Erythroblast (primary cell): ENCODE measurements around the gene MAP2K6.
A peak's percentile ranks its signal among the peaks of the same experiment; 100 is the strongest.

Experiments
- DNase-seq, 2 experiments: peaks; one replicate each; lab custom pipeline; 2025; lab: John Stamatoyannopoulos, UW
- GATA1 ChIP-seq: IDR thresholded peaks from 2 replicates; pipeline ENCODE4 v1.6.1; 2011; ENCODE audit warnings: low read depth, mild to moderate bottlenecking, control low read depth, low read length, moderate library complexity
- POLR2A ChIP-seq: IDR thresholded peaks from 2 replicates; pipeline ENCODE4 v1.6.1; 2011; ENCODE audit warnings: mild to moderate bottlenecking, low read length

MAP2K6 gene

GRCh38 chr17:69415431-69415830, 934 bp downstream of the MAP2K6 start:
- DNase-seq: no peak
- no peak for TF ChIP-seq GATA1
- no peak for TF ChIP-seq POLR2A

GRCh38 chr17:69417545-69418483, 3.3 kb downstream of the MAP2K6 start:
- no peak for DNase-seq
- TF ChIP-seq GATA1 (no peak), POLR2A (no peak)

- no peak for TF ChIP-seq POLR2A
- TF ChIP-seq GATA1: no peak
- DNase-seq: no peak
Measured at GRCh38 chr17:69418535-69418934, 4.0 kb downstream of the MAP2K6 start.

- DNase-seq: no peak
- TF ChIP-seq POLR2A (no peak), GATA1 (no peak)
Measured at GRCh38 chr17:69423450-69423849, 9.0 kb downstream of the MAP2K6 start.

GRCh38 chr17:69424287-69425041, 10.0 kb downstream of the MAP2K6 start:
- no peak for DNase-seq
- TF ChIP-seq GATA1: no peak
- TF ChIP-seq POLR2A: no peak

- DNase-seq: no peak
- TF ChIP-seq POLR2A (no peak), GATA1 (no peak)
Measured at GRCh38 chr17:69425978-69426377, 11.5 kb downstream of the MAP2K6 start.

- DNase-seq: no peak
- TF ChIP-seq GATA1 (no peak), POLR2A (no peak)
Measured at GRCh38 chr17:69427486-69428197, 13.1 kb downstream of the MAP2K6 start.

- TF ChIP-seq GATA1: no peak
- no peak for TF ChIP-seq POLR2A
Measured at GRCh38 chr17:69428252-69428980, 13.9 kb downstream of the MAP2K6 start.

GRCh38 chr17:69430488-69430887, 16.0 kb downstream of the MAP2K6 start:
- DNase-seq: no peak
- TF ChIP-seq POLR2A (no peak), GATA1 (no peak)

More at GRCh38 chr17:69428252-69428980, 13.9 kb downstream of the MAP2K6 start:
- DNase-seq: no peak

GRCh38 chr17:69431835-69432234, 17.3 kb downstream of the MAP2K6 start:
- DNase-seq: no peak
- TF ChIP-seq GATA1 (no peak), POLR2A (no peak)

- no peak for DNase-seq
- TF ChIP-seq GATA1 (no peak), POLR2A (no peak)
Measured at GRCh38 chr17:69433093-69433492, 18.6 kb downstream of the MAP2K6 start.

- TF ChIP-seq POLR2A: no peak
- no peak for TF ChIP-seq GATA1
- peak; percentile 1 to 5 for DNase-seq
Measured at GRCh38 chr17:69434164-69434579, 19.7 kb downstream of the MAP2K6 start.
